Stimulated activated CD4-positive, alpha-beta T cell treated with anti-CD3 and anti-CD28 coated beads, Interleukin-12 subunit alpha, Interleukin-12 subunit beta, amount 100 ng/mL, for 24 hours (primary cell): ENCODE results near the gene MYH15.

Experiments
- DNase-seq, 2 experiments: peaks; one replicate each; pipeline ENCODE4 v3.0.0-alpha.2; 2020; ENCODE audit warnings: low read depth in 2 of 2

The MYH15 gene

GRCh38 chr3:108415661-108416060 is 94.7 kb downstream of the MYH15 start:
- no peak for DNase-seq

- DNase-seq = no peak
These were observed 96.4 kb downstream of the MYH15 start for GRCh38 chr3:108414007-108414406.

- DNase-seq = no peak
These were observed 98.2 kb downstream of the MYH15 start for GRCh38 chr3:108412121-108412750.

GRCh38 chr3:108410531-108410984 is 99.8 kb downstream of the MYH15 start:
- no peak for DNase-seq

- DNase-seq = no peak
These were observed 100.6 kb downstream of the MYH15 start for GRCh38 chr3:108409800-108410178.

- DNase-seq = no peak
These were observed 101.3 kb downstream of the MYH15 start for GRCh38 chr3:108408883-108409799.

GRCh38 chr3:108407886-108408285 is 102.5 kb downstream of the MYH15 start:
- DNase-seq = no peak

- DNase-seq = no peak
These were observed 103.7 kb downstream of the MYH15 start for GRCh38 chr3:108406661-108407206.

- DNase-seq = no peak
These were observed 104.2 kb downstream of the MYH15 start for GRCh38 chr3:108406063-108406660.

- no peak for DNase-seq
These were observed 106.0 kb downstream of the MYH15 start for GRCh38 chr3:108404368-108404767.

GRCh38 chr3:108403686-108404345 is 106.6 kb downstream of the MYH15 start:
- no peak for DNase-seq

- DNase-seq = no peak
These were observed 107.2 kb downstream of the MYH15 start for GRCh38 chr3:108403198-108403597.

- no peak for DNase-seq
These were observed 108.6 kb downstream of the MYH15 start for GRCh38 chr3:108401836-108402235.

- DNase-seq = no peak
These were observed 111.9 kb downstream of the MYH15 start for GRCh38 chr3:108398510-108398909.

- no peak for DNase-seq
These were observed 114.1 kb downstream of the MYH15 start for GRCh38 chr3:108396336-108396735.

GRCh38 chr3:108394563-108394962 is 115.8 kb downstream of the MYH15 start:
- DNase-seq = no peak

- DNase-seq = no peak
These were observed 116.4 kb downstream of the MYH15 start for GRCh38 chr3:108394016-108394415.

GRCh38 chr3:108393128-108393900 is 117.1 kb downstream of the MYH15 start:
- no peak for DNase-seq

GRCh38 chr3:108391917-108392593 is 118.3 kb downstream of the MYH15 start:
- DNase-seq = no peak

- DNase-seq = no peak
These were observed 121.0 kb downstream of the MYH15 start for GRCh38 chr3:108389372-108389771.
